ENCODE results near the gene EHD1. TPM values are rescaled to one million over a fixed set of nuclear protein-coding genes. Genes with fewer than 3 reads are reported as not detected.

The EHD1 gene
- total and polyA plus RNA-seq, 9 of the 15 experiments (the other 6 are each of a cell fraction or from before 2014, with no cell fraction given) = 0.46 to 65.0 (median 16.4) TPM

DNA sequence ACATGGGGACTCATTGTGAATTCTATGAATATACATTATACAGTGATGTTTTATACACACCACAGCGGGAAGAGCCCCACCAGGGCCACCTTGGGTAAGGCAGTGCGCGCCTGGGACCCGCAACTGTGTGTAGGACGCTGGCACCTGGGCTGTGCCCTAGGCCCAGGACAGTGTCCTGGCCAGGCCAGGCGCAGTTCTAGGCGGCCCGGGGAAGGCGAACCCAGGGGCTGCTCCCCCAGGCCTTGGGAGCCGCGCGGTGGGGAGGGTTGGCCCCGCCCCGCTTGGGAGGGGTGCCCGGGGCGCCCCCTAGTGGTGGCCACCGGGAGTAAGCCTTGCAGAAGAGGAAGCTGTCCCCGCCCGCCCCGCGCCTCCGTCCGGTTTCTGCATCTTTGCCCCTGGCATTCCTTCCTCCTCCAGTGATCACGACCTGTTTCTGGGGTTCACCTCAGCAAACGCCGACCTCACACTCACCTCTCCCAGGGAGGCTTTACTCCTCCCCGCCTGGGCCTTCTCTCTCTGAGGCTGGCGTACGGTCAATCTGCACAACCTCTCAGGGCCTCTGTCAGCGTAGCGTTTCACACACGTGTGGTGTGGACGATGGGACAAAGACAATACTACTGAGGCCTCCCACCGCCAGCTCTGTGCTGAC lies 9.5 kb upstream of the EHD1 start (continued):
- no peak for TF ChIP-seq NR3C1 (CRISPR knock-in tag; IDR thresholded peaks at IDR 0.05)
- TF ChIP-seq ZBTB7A (IDR thresholded peaks at IDR 0.05; ENCODE audit: borderline replicate concordance, control insufficient read depth, low read depth, low read length) = peak; percentile 88
- TF ChIP-seq TBP (optimal IDR thresholded peaks at IDR 0.05; ENCODE audit: low read depth, low read length) = peak; percentile 40
- no peak for TF ChIP-seq BRCA1 (IDR thresholded peaks at IDR 0.05)
- TF ChIP-seq BRCA1 (CRISPR knock-in tag; IDR thresholded peaks at IDR 0.05) = no peak
- TF ChIP-seq HNRNPH1 (optimal IDR thresholded peaks at IDR 0.05; ENCODE audit: low read depth, low read length) = no peak
- TF ChIP-seq, protein P1, sequence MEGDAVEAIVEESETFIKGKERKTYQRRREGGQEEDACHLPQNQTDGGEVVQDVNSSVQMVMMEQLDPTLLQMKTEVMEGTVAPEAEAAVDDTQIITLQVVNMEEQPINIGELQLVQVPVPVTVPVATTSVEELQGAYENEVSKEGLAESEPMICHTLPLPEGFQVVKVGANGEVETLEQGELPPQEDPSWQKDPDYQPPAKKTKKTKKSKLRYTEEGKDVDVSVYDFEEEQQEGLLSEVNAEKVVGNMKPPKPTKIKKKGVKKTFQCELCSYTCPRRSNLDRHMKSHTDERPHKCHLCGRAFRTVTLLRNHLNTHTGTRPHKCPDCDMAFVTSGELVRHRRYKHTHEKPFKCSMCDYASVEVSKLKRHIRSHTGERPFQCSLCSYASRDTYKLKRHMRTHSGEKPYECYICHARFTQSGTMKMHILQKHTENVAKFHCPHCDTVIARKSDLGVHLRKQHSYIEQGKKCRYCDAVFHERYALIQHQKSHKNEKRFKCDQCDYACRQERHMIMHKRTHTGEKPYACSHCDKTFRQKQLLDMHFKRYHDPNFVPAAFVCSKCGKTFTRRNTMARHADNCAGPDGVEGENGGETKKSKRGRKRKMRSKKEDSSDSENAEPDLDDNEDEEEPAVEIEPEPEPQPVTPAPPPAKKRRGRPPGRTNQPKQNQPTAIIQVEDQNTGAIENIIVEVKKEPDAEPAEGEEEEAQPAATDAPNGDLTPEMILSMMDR (IDR thresholded peaks at IDR 0.05 in 2 of 3, conservative IDR thresholded peaks at IDR 0.05 in 1 of 3; ENCODE audit: insufficient read depth in 2 of 3, low read depth in 1 of 3, low read length in 3 of 3) = peak; percentile 92 to 93 (median 92)
- peak; percentile 48; the same call in 1 of the 2 replicates for TF ChIP-seq JUND (IDR thresholded peaks at IDR 0.05; ENCODE audit: borderline replicate concordance, low read depth, low read length)
- TF ChIP-seq JUND (tag; IDR thresholded peaks at IDR 0.05; ENCODE audit: borderline replicate concordance, low read depth, low read length) = no peak; the same call in 2 of the 3 replicates
- no peak for TF ChIP-seq ATF1 (CRISPR knock-in tag; IDR thresholded peaks at IDR 0.05)
- TF ChIP-seq ATF1 (tag; IDR thresholded peaks at IDR 0.05) = peak; percentile 20
- 0 out of 2 replicates have a peak, but pooled peaks have one; percentile 4 for TF ChIP-seq ZNF589 (CRISPR knock-in tag; IDR thresholded peaks at IDR 0.05; ENCODE audit: low read depth)
- TF ChIP-seq, protein P2, sequence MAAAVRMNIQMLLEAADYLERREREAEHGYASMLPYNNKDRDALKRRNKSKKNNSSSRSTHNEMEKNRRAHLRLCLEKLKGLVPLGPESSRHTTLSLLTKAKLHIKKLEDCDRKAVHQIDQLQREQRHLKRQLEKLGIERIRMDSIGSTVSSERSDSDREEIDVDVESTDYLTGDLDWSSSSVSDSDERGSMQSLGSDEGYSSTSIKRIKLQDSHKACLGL (CRISPR knock-in tag; IDR thresholded peaks at IDR 0.05; ENCODE audit: borderline replicate concordance, poor library complexity, severe bottlenecking) = no peak
- no peak for TF ChIP-seq SRSF9 (IDR thresholded peaks at IDR 0.05; ENCODE audit: borderline replicate concordance, low read depth, low read length)
- TF ChIP-seq, protein P3, sequence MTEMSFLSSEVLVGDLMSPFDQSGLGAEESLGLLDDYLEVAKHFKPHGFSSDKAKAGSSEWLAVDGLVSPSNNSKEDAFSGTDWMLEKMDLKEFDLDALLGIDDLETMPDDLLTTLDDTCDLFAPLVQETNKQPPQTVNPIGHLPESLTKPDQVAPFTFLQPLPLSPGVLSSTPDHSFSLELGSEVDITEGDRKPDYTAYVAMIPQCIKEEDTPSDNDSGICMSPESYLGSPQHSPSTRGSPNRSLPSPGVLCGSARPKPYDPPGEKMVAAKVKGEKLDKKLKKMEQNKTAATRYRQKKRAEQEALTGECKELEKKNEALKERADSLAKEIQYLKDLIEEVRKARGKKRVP (CRISPR knock-in tag; IDR thresholded peaks at IDR 0.05) = peak; percentile 51; the same call in 1 of the 2 replicates
- TF ChIP-seq HMGN3 (IDR thresholded peaks at IDR 0.05; ENCODE audit: borderline replicate concordance, extremely low read depth, insufficient read length, low read depth, low read length) = peak; percentile 93
- TF ChIP-seq, protein P4, sequence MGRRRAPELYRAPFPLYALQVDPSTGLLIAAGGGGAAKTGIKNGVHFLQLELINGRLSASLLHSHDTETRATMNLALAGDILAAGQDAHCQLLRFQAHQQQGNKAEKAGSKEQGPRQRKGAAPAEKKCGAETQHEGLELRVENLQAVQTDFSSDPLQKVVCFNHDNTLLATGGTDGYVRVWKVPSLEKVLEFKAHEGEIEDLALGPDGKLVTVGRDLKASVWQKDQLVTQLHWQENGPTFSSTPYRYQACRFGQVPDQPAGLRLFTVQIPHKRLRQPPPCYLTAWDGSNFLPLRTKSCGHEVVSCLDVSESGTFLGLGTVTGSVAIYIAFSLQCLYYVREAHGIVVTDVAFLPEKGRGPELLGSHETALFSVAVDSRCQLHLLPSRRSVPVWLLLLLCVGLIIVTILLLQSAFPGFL (CRISPR knock-in tag; IDR thresholded peaks at IDR 0.05) = no peak
- peak; percentile 20; the same call in 1 of the 2 replicates for TF ChIP-seq LCOR (CRISPR knock-in tag; IDR thresholded peaks at IDR 0.05)
- TF ChIP-seq, protein P5, sequence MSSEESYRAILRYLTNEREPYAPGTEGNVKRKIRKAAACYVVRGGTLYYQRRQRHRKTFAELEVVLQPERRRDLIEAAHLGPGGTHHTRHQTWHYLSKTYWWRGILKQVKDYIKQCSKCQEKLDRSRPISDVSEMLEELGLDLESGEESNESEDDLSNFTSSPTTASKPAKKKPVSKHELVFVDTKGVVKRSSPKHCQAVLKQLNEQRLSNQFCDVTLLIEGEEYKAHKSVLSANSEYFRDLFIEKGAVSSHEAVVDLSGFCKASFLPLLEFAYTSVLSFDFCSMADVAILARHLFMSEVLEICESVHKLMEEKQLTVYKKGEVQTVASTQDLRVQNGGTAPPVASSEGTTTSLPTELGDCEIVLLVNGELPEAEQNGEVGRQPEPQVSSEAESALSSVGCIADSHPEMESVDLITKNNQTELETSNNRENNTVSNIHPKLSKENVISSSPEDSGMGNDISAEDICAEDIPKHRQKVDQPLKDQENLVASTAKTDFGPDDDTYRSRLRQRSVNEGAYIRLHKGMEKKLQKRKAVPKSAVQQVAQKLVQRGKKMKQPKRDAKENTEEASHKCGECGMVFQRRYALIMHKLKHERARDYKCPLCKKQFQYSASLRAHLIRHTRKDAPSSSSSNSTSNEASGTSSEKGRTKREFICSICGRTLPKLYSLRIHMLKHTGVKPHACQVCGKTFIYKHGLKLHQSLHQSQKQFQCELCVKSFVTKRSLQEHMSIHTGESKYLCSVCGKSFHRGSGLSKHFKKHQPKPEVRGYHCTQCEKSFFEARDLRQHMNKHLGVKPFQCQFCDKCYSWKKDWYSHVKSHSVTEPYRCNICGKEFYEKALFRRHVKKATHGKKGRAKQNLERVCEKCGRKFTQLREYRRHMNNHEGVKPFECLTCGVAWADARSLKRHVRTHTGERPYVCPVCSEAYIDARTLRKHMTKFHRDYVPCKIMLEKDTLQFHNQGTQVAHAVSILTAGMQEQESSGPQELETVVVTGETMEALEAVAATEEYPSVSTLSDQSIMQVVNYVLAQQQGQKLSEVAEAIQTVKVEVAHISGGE (CRISPR knock-in tag; IDR thresholded peaks at IDR 0.05) = peak in 1 of 3 experiments; percentile 58; a peak in 1 of 6 replicates

Measured in K562 (cell line).